GM19438 (cell line): ENCODE data around the gene SGIP1.
"Not testable (repeated sequence)": the region's sequence is repeated elsewhere in the genome, so short reads cannot be mapped to it uniquely, and the experiment has no call there.

Experiments used
- ATAC-seq: cut with Tn5 transposase; IDR thresholded peaks from one replicate; pipeline ENCODE4 v1.9.1; 2021; ENCODE audit warnings: low read depth; ENCODE audit not compliant: unreplicated experiment

SGIP1 gene

GRCh38 chr1:66752671-66753371, 218.9 kb downstream of the SGIP1 start:
- peak; percentile 24 for ATAC-seq

GRCh38 chr1:66757722-66758240, 223.8 kb downstream of the SGIP1 start:
- ATAC-seq: no peak

- peak; percentile 100 for ATAC-seq
Observed at GRCh38 chr1:66758241-66758755, 224.3 kb downstream of the SGIP1 start.

DNA sequence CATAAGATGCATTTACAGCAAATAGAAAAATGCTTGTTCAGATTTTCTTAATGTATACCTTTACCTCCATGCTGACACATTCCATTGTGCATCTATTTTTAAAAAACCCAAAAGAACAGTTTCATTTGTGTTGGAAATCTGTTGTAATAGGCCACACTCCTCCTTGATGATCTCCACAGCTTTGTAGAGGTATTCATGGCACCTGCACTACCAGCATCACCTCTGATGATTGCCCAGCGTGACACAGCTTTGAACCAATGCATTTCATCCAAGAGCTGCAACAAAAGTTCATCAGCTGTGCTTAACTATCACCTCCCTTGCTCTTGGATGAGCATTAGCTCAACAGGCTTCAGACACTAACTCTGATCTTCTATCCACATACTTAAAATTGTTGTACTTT, 226.6 kb downstream of the SGIP1 start:
- ATAC-seq: no peak

DNA sequence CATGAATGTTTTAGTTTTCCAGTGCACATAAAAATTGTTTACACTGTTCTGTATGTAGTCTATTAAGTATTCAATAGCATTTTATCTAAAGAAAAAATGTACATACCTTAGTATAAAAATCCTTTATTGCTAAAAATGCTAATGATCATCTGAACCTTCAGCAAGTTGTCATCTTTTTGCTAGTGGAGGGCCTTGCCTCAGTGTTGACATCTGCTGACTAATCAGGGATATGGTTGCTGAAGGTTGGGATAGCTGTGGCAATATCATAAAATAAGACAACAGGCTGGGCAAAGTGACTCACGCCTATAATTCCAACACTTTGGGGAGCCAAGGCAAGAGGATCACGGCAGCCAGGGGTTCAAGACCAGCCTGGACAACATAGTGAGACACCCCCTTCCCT, 227.3 kb downstream of the SGIP1 start:
- ATAC-seq: no peak

DNA sequence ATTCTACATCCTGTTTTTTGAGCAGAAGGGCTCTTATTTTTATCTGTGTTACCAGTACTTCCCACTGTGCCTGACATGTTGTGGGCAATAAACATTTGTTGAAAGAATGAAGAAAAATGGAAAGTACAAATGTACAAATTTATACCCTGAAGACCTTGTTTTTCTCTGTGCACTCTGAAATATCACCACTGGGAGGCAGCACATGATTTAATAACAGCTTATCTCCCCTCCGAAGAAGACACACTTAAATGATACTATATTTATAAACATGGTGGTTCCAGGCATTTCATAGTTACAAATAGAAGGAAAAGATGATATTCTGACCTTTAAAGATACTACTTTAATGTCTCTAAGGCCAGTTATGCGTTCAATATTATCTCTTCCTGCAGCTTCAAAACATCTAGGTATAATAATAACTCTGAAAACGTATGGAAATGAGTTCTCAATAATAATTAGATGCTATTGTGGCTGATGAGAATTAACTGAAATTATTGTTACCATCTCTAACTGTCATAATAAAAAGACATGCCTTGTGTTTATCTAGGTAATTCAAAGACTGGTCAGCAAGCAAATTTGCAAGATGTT, 231.1 kb downstream of the SGIP1 start:
- ATAC-seq: peak; percentile 81

- ATAC-seq: no peak
Observed at GRCh38 chr1:66767626-66768025, 233.7 kb downstream of the SGIP1 start.

DNA sequence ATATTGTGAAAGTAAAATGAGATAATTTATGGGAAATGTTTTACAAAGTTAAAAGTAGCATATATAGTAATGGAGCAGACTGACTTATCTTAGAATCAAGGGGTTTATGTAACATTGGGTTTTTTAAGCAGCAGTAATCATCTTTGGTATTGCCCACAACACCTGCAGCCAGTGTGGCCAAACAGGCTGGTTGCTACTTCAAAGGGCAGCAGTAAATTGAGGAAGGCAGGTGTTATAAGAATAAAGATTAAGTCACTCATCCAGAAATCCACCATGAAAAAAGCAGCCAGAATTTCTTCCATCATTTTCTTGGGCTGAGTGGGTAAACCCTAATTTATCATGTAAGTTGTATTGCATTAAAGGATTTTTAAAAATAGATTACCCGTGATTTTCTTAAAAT, 235.0 kb downstream of the SGIP1 start:
- ATAC-seq: no peak

DNA sequence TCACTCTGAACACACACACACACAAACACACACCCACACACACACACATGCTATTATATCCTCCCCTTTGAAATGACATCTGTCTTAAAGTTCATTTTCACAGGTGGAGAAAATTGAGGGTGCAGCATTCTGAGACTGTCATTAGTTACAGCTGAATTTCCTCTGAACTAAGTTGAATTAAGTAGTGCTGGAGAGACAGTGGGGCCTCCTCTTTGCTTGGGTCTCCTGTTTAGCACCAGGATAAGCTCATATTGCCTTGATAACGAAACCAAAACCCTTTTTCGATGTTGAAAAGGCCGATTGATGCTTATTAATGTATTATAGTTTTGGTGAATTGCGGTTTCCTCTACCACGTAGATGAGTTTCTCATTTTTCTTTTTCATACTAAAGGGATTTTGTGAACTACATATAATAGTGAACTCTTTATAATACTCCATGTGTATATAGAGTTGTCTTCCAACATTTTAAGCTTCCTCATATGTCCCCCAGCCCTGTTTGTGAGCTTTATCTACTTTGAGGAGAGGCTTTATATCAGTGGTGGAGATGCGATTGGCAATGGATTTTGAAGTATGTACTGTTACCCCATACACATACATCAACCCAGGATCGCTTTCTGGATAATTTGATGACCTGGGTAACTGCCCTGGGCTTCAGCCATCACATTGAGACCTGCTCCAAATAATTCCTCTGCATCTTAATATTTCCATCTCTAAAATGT, 235.7 kb downstream of the SGIP1 start:
- ATAC-seq: no peak

GRCh38 chr1:66770240-66770639, 236.3 kb downstream of the SGIP1 start:
- ATAC-seq: no peak

- no peak for ATAC-seq
Observed at GRCh38 chr1:66770694-66771093, 236.7 kb downstream of the SGIP1 start.

DNA sequence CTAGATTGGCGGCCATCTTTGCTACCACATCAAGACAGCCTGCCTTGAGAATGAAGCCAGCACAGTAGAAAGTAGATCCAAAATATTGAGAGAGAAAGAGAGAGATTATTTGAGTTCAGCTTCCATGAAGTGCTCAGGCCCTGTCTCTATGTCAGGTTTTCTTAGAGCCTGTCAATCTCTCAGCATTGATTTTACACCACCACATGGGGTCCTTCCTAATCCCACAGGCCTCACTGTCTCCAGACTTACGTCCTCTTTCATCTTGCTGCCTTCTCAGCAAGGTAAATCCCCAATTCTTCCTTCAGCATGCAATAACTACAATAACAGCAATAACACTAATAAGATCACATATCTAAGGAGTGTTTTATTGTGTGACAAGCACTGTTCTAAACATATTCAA, 239.3 kb downstream of the SGIP1 start:
- ATAC-seq: no peak

- no peak for ATAC-seq
Observed at GRCh38 chr1:66774438-66774837, 240.5 kb downstream of the SGIP1 start.

- ATAC-seq: no peak
Observed at GRCh38 chr1:66775646-66776045, 241.7 kb downstream of the SGIP1 start.

- ATAC-seq: no peak
Observed at GRCh38 chr1:66777831-66778230, 243.9 kb downstream of the SGIP1 start.

GRCh38 chr1:66778266-66778665, 244.3 kb downstream of the SGIP1 start:
- ATAC-seq: no peak

DNA sequence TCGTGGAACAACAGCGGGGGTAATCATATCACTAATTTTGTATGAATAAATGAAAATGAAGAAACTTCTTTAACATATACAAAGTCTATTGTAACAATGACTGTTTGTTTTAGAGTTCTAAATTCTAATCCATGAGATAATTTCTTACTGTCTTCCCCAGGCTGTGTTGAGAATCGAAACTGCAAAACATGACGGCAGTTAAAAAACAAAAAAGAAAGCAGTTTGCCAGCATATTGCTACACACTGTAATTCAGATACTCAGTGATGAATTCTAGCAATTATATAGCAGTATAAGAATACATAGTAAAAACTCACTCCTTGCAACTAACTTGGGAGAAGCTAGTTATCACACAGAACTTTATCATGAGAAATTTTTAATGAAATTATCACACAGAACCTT, 245.0 kb downstream of the SGIP1 start:
- ATAC-seq: no peak

GRCh38 chr1:66779475-66780078, 245.6 kb downstream of the SGIP1 start:
- no peak for ATAC-seq

- ATAC-seq: not testable (repeated sequence)
Observed at GRCh38 chr1:66785800-66786199, 251.8 kb downstream of the SGIP1 start.

GRCh38 chr1:66787641-66788040, 253.7 kb downstream of the SGIP1 start:
- no peak for ATAC-seq
